ENCODE results near the gene ALDH1L1. TPM values are rescaled to one million over a fixed set of nuclear protein-coding genes. Genes with fewer than 3 reads are reported as not detected.

Gene ALDH1L1
- total and polyA plus RNA-seq, 2 of the 8 experiments (the other 6 are each of a cell fraction or from before 2014, with no cell fraction given), result 0.98 to 1.6 TPM

GRCh38 chr3:126202276-126202675, 21.9 kb upstream of the ALDH1L1 start:
- Histone ChIP-seq H3K27ac (ENCODE audit: low read depth, low read length) (no peak overlapping the region), H3K27me3 (replicated peaks in 1 of 4; ENCODE audit: control insufficient read depth in 3 of 4, extremely low read depth in 1 of 4, insufficient read depth in 3 of 4, low read length in 3 of 4) (no peaks in the 10 kb centered on the region; a peak in 1 of 7 replicates), H2BK15ac (ENCODE audit: low read length) (no peak overlapping the region), H3K79me2 (ENCODE audit: control insufficient read depth in 1 of 2, insufficient read depth in 2 of 2, low read length in 2 of 2) (no peaks in the 10 kb centered on the region), H3K79me1 (ENCODE audit: low read depth, low read length) (no peaks in the 10 kb centered on the region), H4K8ac (ENCODE audit: extremely low read depth, insufficient read depth, low read length) (peak overlapping the region; percentile 4; the same call in 1 of the 2 replicates), H3K14ac (ENCODE audit: insufficient read length) (no peak overlapping the region), H3K4me1 (replicated peaks in 1 of 4; ENCODE audit: control insufficient read depth in 3 of 4, insufficient read depth in 4 of 4, low read length in 3 of 4) (no peaks in the 10 kb centered on the region), H2BK5ac (ENCODE audit: low read depth, low read length) (no peak overlapping the region), H3K9me3 (ENCODE audit: insufficient read depth in 2 of 2, low read depth in 1 of 2, low read length in 1 of 2) (peaks cover 0 to 3% of the 10 kb centered on the region in 2 experiments; a peak in 1 of 4 replicates), H3K4me3 (ENCODE audit: extremely low read depth in 1 of 4, insufficient read depth in 2 of 4, low read depth in 3 of 4, low read length in 4 of 4) (no peak overlapping the region), H2BK12ac (ENCODE audit: low read depth, low read length) (no peak overlapping the region), H3K56ac (replicated peaks; ENCODE audit: insufficient read length, low read depth, low read length) (no peak overlapping the region), H3K4me2 (ENCODE audit: insufficient read depth in 1 of 2, low read depth in 2 of 2, low read length in 2 of 2) (no peak overlapping the region), H3K9ac (replicated peaks in 1 of 4; ENCODE audit: extremely low read depth in 1 of 4, low read depth in 3 of 4, low read length in 3 of 4) (no peak overlapping the region), H4K20me1 (replicated peaks in 1 of 2; ENCODE audit: control insufficient read depth in 1 of 2, insufficient read depth in 2 of 2, low read length in 2 of 2) (no peaks in the 10 kb centered on the region), H3K36me3 (ENCODE audit: control insufficient read depth in 2 of 4, insufficient read depth in 4 of 4, low read length in 3 of 4) (no peaks in the 10 kb centered on the region), H3K23me2 (ENCODE audit: low read depth, low read length) (no peaks in the 10 kb centered on the region), H3K4ac (replicated peaks; ENCODE audit: insufficient read length, low read depth, low read length) (no peak overlapping the region), H4K91ac (replicated peaks; ENCODE audit: insufficient read length, low read length) (no peak overlapping the region), H2AK5ac (ENCODE audit: low read depth, low read length) (0 out of 2 replicates have a peak overlapping the region, but pooled peaks have one; percentile 15), H4K5ac (ENCODE audit: insufficient read length, low read depth, low read length) (no peak overlapping the region), H2BK20ac (ENCODE audit: low read length) (no peak overlapping the region), H3K18ac (ENCODE audit: extremely low read depth, low read length) (no peak overlapping the region), H3K23ac (ENCODE audit: insufficient read length) (no peak overlapping the region), H2BK120ac (replicated peaks; ENCODE audit: low read depth, low read length) (no peak overlapping the region), H2AFZ (ENCODE audit: low read length) (no peak overlapping the region)
- 81% methylated on average over 3 of the region's 3 CpGs; no CpG with 5 or more reads in 1 of the 2 experiments for WGBS, 2 experiments (ENCODE audit: extremely low coverage in 1 of 2, insufficient coverage in 1 of 2, insufficient read length in 1 of 2, insufficient replicate concordance in 2 of 2, low coverage in 1 of 2, low lambda C conversion rate in 2 of 2, missing lambda C conversion rate in 1 of 2)
- no peak for DNase-seq (ENCODE audit: low read depth in 1 of 2, low spot score in 2 of 2)
- no peak for FAIRE-seq
- POLR2A ChIA-PET (ENCODE audit: partially characterized antibody), result interaction anchor here (1.3 kb wide), 1 partner anchor 11 kb away, joined by 3 read pairs; no protein-coding TSS in a partner anchor
- CTCF ChIA-PET (ENCODE audit: partially characterized antibody), result interaction anchor here (2.0 kb wide), 1 partner anchor 11 kb away, joined by 7 read pairs; no protein-coding TSS in a partner anchor
- TF ChIP-seq SIRT6 (IDR thresholded peaks at IDR 0.05; ENCODE audit: low read length), result no peak
- TF ChIP-seq NRF1 (IDR thresholded peaks at IDR 0.05; ENCODE audit: low read depth, low read length), result no peak
- no peak for TF ChIP-seq RFX5 (IDR thresholded peaks at IDR 0.05; ENCODE audit: borderline replicate concordance, low read depth, low read length)
- TF ChIP-seq SAP30 (IDR thresholded peaks at IDR 0.05; ENCODE audit: insufficient read depth, insufficient replicate concordance, low read length), result no peak
- TF ChIP-seq, protein P1, sequence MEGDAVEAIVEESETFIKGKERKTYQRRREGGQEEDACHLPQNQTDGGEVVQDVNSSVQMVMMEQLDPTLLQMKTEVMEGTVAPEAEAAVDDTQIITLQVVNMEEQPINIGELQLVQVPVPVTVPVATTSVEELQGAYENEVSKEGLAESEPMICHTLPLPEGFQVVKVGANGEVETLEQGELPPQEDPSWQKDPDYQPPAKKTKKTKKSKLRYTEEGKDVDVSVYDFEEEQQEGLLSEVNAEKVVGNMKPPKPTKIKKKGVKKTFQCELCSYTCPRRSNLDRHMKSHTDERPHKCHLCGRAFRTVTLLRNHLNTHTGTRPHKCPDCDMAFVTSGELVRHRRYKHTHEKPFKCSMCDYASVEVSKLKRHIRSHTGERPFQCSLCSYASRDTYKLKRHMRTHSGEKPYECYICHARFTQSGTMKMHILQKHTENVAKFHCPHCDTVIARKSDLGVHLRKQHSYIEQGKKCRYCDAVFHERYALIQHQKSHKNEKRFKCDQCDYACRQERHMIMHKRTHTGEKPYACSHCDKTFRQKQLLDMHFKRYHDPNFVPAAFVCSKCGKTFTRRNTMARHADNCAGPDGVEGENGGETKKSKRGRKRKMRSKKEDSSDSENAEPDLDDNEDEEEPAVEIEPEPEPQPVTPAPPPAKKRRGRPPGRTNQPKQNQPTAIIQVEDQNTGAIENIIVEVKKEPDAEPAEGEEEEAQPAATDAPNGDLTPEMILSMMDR (IDR thresholded peaks at IDR 0.05; ENCODE audit: control extremely low read depth in 1 of 3, insufficient read depth in 1 of 3, low read depth in 1 of 3, low read length in 3 of 3), result no peak
- no peak for TF ChIP-seq FOSL1 (IDR thresholded peaks at IDR 0.05; ENCODE audit: insufficient read depth, low read depth, low read length)
- no peak for TF ChIP-seq JUN (IDR thresholded peaks at IDR 0.05; ENCODE audit: low read depth, low read length)
- no peak for TF ChIP-seq POLR2A (IDR thresholded peaks at IDR 0.05; ENCODE audit: control extremely low read depth in 1 of 2, low read depth in 2 of 2, low read length in 2 of 2)
- TF ChIP-seq CHD2 (IDR thresholded peaks at IDR 0.05; ENCODE audit: low read length), result no peak
- TF ChIP-seq GTF2F1 (IDR thresholded peaks at IDR 0.05; ENCODE audit: borderline replicate concordance, low read depth, low read length), result no peak
